ENCODE measurements around the gene CX3CL1.

DNA sequence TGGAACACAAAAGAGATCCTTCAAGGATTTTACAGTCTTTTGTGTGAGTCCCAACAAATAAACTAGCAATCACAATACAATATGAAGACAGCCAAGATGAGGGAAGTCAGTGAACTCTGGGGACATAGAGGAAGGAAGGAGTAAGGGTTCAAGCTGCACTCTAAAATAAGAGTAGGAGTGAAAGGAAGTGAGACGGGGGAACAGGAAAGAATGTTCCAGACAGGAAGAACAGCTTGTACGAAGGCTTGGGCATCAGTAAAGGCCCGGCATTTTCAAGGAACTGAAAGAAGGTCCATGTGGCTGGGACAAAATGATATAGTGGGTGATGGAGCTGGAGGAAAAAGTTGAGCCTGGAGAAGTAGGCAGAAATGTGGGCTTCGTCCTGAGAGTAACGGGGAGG lies 36.8 kb downstream of the CX3CL1 start:
- TF ChIP-seq, protein P1, sequence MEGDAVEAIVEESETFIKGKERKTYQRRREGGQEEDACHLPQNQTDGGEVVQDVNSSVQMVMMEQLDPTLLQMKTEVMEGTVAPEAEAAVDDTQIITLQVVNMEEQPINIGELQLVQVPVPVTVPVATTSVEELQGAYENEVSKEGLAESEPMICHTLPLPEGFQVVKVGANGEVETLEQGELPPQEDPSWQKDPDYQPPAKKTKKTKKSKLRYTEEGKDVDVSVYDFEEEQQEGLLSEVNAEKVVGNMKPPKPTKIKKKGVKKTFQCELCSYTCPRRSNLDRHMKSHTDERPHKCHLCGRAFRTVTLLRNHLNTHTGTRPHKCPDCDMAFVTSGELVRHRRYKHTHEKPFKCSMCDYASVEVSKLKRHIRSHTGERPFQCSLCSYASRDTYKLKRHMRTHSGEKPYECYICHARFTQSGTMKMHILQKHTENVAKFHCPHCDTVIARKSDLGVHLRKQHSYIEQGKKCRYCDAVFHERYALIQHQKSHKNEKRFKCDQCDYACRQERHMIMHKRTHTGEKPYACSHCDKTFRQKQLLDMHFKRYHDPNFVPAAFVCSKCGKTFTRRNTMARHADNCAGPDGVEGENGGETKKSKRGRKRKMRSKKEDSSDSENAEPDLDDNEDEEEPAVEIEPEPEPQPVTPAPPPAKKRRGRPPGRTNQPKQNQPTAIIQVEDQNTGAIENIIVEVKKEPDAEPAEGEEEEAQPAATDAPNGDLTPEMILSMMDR (IDR thresholded peaks at IDR 0.05): no peak
- TF ChIP-seq POLR2A (IDR thresholded peaks at IDR 0.05): no peak

Data from suprapubic skin (tissue), 3 donors.